Caco-2 (cell line): ENCODE data around the gene UTS2R. TPM values are rescaled to one million over a fixed set of nuclear protein-coding genes. Genes with fewer than 3 reads are reported as not detected.

Experiments used
- BruUV-seq: library from RNA; stranded (reverse); fragments of 400-500 nt; replicated peaks from 2 replicates; lab custom pipeline; 2021; lab: Mats Ljungman, UMichigan
- CTCF ChIA-PET: fragments of 300-600 bp; sonication (Branson Sonifier 250); formaldehyde crosslinking; loops from one replicate; lab custom pipeline; 2022; ENCODE audit warnings: antibody characterized with exemption; lab: Charles Lee
- POLR2A ChIA-PET: fragments of 300-600 bp; sonication (Branson Sonifier 250); formaldehyde crosslinking; loops from one replicate; lab custom pipeline; 2022; ENCODE audit warnings: antibody characterized with exemption; lab: Charles Lee
- DNase-seq, 2 experiments: peaks; one replicate each; pipeline versions ENCODE4 v3.0.0 to v3.0.0-alpha.2; 2020 to 2022
- H3K27me3 ChIP-seq: replicated peaks from 2 replicates; pipeline ENCODE4 v1.6.0; 2011; ENCODE audit warnings: low read length; ENCODE audit not compliant: control insufficient read depth, insufficient read depth
- H3K36me3 ChIP-seq: 2 replicates; pipeline ENCODE4 v1.5.1; 2011; ENCODE audit warnings: low read length; ENCODE audit not compliant: control insufficient read depth, insufficient read depth
- H3K4me1 ChIP-seq: fragments of 250-450 bp; sonication (Bioruptor Pico); 2 replicates; pipeline ENCODE4 v1.5.1; 2020; ENCODE audit warnings: mild to moderate bottlenecking
- H3K4me3 ChIP-seq: 2 replicates; pipeline ENCODE4 v1.5.1; 2011; ENCODE audit warnings: low read depth, mild to moderate bottlenecking, control low read depth, low read length
- H3K9me3 ChIP-seq: fragments of 250-450 bp; sonication (Bioruptor Pico); 2 replicates; pipeline ENCODE4 v1.5.1; 2020; ENCODE audit warnings: mild to moderate bottlenecking, moderate library complexity
- H3K27ac Mint-ChIP-seq: one replicate; pipeline ENCODE4 v1.8.0; 2022; ENCODE audit warnings: mixed read lengths; ENCODE audit not compliant: unreplicated experiment
- H3K27me3 Mint-ChIP-seq: one replicate; pipeline ENCODE4 v1.8.0; 2022; ENCODE audit warnings: mixed read lengths; ENCODE audit not compliant: insufficient read depth, unreplicated experiment
- H3K36me3 Mint-ChIP-seq: one replicate; pipeline ENCODE4 v1.8.0; 2022; ENCODE audit warnings: mild to moderate bottlenecking, mixed read lengths; ENCODE audit not compliant: insufficient read depth, unreplicated experiment
- H3K4me1 Mint-ChIP-seq: one replicate; pipeline ENCODE4 v1.8.0; 2022; ENCODE audit warnings: low read depth, mixed read lengths; ENCODE audit not compliant: unreplicated experiment
- H3K4me3 Mint-ChIP-seq: one replicate; pipeline ENCODE4 v1.8.0; 2022; ENCODE audit warnings: mild to moderate bottlenecking, moderate library complexity, mixed read lengths; ENCODE audit not compliant: unreplicated experiment
- H3K9me3 Mint-ChIP-seq: one replicate; pipeline ENCODE4 v1.8.0; 2022; ENCODE audit warnings: mixed read lengths; ENCODE audit not compliant: unreplicated experiment
- intact Hi-C: fragments of 100-400 bp; cut with micrococcal nuclease; formaldehyde crosslinking; loops from one replicate; pipeline ENCODE4 v1.10.0; 2022; ENCODE audit not compliant: unreplicated experiment
- total RNA-seq: library from RNA; stranded (reverse); gene quantifications from 2 replicates; pipeline ENCODE4 v1.2.3, GENCODE V29; 2022
- TF ChIP-seq, protein P1 (sequence below), 2 experiments: fragments of 200-600 bp in 1 of 2; IDR thresholded peaks; 1 replicate in 1 of 2; 2 replicates in 1 of 2; pipeline versions ENCODE4 v1.5.1 to v1.8.0; 2011 to 2022; ENCODE audit warnings: antibody characterized with exemption in 1 of 2, control low read depth in 1 of 2, inconsistent platforms in 1 of 2, low read depth in 1 of 2, low read length in 1 of 2, mild to moderate bottlenecking in 1 of 2, moderate library complexity in 1 of 2; ENCODE audit not compliant: insufficient read depth in 1 of 2, severe bottlenecking in 1 of 2, unreplicated experiment in 1 of 2

Gene UTS2R
- total RNA-seq, 1 experiment from 2014 or later: 0.66 TPM

DNA sequence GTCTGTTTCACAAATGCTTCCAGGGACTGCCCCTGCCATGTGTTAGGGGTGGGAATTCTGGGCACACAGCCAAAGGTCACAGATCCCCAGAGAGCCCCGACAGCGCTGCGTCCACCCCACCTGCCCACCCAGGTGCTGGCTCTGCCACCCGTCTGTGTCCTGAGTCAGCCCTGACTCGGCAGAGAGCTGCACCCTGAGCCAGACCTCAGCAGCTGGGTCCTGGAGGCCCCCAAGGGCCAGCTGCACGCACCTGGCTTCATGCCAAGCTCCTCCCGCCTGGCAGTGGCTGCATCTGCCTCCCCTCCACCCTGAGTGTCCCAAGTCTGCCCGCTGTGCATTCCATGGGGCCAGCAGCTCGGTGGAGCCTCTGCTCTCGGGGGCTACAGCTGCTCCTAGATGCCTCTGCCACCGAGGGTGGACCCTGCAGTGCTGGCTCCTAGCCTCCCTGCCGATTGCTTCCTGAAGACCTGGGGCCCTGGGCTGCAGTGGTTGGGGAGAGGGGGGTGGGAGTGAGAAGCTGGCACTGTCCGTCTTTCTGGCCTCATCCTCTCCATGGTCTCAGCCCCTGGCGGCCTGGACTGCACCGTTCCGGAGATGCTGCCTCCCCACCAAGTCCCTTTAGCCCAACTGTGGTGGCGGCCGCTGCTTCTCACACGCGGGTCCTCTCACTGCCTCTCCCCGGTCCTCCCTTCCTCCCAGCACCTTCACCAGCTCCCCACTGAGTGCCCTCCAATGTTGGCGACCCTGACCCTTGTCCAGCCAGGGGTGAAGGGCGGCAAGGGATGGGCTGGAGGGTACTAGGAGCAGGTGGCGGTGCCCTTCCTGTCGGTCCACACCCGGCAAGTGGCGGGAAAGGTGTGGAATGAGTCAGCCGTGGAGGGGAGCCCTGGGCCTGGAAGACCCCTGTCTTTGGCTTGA lies 41.0 kb upstream of the UTS2R start:
- no peaks in the 10 kb centered on the region for H3K9me3 Mint-ChIP-seq
- TF ChIP-seq, protein P1, sequence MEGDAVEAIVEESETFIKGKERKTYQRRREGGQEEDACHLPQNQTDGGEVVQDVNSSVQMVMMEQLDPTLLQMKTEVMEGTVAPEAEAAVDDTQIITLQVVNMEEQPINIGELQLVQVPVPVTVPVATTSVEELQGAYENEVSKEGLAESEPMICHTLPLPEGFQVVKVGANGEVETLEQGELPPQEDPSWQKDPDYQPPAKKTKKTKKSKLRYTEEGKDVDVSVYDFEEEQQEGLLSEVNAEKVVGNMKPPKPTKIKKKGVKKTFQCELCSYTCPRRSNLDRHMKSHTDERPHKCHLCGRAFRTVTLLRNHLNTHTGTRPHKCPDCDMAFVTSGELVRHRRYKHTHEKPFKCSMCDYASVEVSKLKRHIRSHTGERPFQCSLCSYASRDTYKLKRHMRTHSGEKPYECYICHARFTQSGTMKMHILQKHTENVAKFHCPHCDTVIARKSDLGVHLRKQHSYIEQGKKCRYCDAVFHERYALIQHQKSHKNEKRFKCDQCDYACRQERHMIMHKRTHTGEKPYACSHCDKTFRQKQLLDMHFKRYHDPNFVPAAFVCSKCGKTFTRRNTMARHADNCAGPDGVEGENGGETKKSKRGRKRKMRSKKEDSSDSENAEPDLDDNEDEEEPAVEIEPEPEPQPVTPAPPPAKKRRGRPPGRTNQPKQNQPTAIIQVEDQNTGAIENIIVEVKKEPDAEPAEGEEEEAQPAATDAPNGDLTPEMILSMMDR (IDR thresholded peaks at IDR 0.05; ENCODE audit: insufficient read depth in 1 of 2, low read depth in 1 of 2, low read length in 1 of 2, severe bottlenecking in 1 of 2, unreplicated experiment in 1 of 2): no peak
- Histone ChIP-seq H3K36me3 (no peaks in the 10 kb centered on the region), H3K4me1 (peaks cover 28% of the 10 kb centered on the region), H3K9me3 (no peaks in the 10 kb centered on the region), H3K4me3 (no peak overlapping the region), H3K27me3 (no peaks in the 10 kb centered on the region)
- no peak for DNase-seq
- intact Hi-C loops: no loop called here
- no peaks in the 10 kb centered on the region for H3K27me3 Mint-ChIP-seq
- peaks cover 6% of the 10 kb centered on the region for H3K4me1 Mint-ChIP-seq
- CTCF ChIA-PET: no interaction called here
- H3K36me3 Mint-ChIP-seq: peaks cover 10% of the 10 kb centered on the region
- POLR2A ChIA-PET: interaction anchor here (0.5 to 0.6 kb wide), 2 partner anchors 95 to 191 kb away, joined by 3 read pairs; no protein-coding TSS in a partner anchor
- no peak overlapping the region for H3K27ac Mint-ChIP-seq
- BruUV-seq: no TSS peak
- no peak overlapping the region for H3K4me3 Mint-ChIP-seq

DNA sequence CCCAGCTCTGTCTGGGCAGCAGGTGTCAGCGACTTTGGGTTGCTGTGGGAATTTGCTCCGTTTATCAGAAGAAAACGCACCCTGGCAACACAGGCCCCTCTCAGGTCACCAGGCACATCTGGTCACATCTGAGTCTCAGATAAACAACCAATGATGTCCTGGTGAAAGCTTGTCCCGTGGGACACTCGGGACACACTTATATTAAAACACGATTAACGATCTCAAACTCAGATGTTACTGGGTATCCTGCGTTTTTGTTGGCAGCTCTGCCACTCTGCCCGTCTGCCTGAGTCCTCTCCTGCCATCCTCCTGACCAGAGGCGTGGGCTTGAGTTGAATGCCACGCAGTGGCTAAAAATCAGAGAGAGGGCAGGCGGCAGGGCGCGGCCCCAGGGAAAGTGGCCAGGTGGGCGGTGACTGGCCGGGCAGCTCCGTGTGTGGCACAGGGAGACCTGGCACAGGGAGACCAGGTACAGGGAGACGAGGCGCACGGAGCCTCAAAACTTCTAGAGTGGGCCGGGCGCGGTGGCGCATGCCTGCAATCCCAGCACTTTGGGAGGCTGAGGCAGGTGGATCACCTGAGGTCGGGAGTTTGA lies 40.1 kb upstream of the UTS2R start:
- H3K9me3 Mint-ChIP-seq: no peaks in the 10 kb centered on the region
- intact Hi-C loops: no loop called here
- TF ChIP-seq, protein P1 (IDR thresholded peaks at IDR 0.05; ENCODE audit: insufficient read depth in 1 of 2, low read depth in 1 of 2, low read length in 1 of 2, severe bottlenecking in 1 of 2, unreplicated experiment in 1 of 2): no peak
- no peaks in the 10 kb centered on the region for H3K36me3 ChIP-seq
- ChIA-PET CTCF (no interaction called here), POLR2A (no interaction called here)
- peaks cover 7% of the 10 kb centered on the region for H3K36me3 Mint-ChIP-seq
- no peaks in the 10 kb centered on the region for H3K9me3 ChIP-seq
- BruUV-seq: no TSS peak
- H3K4me3 Mint-ChIP-seq: peak overlapping the region; percentile 70
- H3K4me1 ChIP-seq: peaks cover 25% of the 10 kb centered on the region
- H3K4me1 Mint-ChIP-seq: peaks cover 6% of the 10 kb centered on the region
- DNase-seq: no peak
- no peaks in the 10 kb centered on the region for H3K27me3 ChIP-seq
- peak overlapping the region; percentile 81 for H3K27ac Mint-ChIP-seq
- H3K4me3 ChIP-seq: no peak overlapping the region
- H3K27me3 Mint-ChIP-seq: no peaks in the 10 kb centered on the region

DNA sequence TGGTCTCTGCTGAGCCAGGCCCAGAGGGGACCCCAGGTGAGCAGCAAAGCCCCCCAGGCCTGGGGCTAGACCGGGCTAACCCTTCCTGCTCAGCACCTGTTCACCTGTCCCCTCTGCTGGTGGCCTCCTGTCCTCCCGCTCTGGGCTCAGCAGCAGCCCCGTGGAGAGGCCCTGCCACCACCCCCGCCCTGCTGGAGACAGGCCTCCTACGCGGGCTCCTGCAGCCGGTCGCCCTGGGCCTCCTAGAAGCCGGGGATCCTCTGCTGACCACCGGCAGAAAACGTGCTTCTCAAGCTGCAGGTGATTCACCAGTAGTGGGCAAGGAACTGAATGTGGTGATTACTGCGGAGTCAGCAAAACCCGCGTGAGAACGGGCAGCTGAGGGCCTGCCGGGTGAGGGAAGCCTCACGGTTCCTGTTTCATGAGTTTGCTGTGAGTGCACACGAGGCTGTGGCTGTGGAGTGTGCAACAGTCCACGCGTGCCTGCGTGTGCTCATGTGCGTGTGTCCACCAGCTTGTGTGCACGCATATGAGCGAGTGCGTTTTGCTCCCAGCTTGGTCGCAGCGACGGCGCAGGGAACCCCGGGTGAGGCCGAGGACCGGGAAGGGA lies 38.8 kb upstream of the UTS2R start:
- no peaks in the 10 kb centered on the region for H3K27me3 ChIP-seq
- BruUV-seq: no TSS peak

More for the DNA sequence above, 38.8 kb upstream of the UTS2R start:
- Histone ChIP-seq H3K36me3 (no peaks in the 10 kb centered on the region), H3K4me1 (peaks cover 25% of the 10 kb centered on the region), H3K4me3 (peak overlapping the region; percentile 36), H3K9me3 (no peaks in the 10 kb centered on the region)
- ChIA-PET POLR2A (interaction anchor here (0.6 kb wide), 1 partner anchor 76 kb away, joined by 3 read pairs; no protein-coding TSS in a partner anchor), CTCF (no interaction called here)
- peaks cover 6% of the 10 kb centered on the region for H3K4me1 Mint-ChIP-seq
- H3K27me3 Mint-ChIP-seq: no peaks in the 10 kb centered on the region
- peaks cover 5% of the 10 kb centered on the region for H3K36me3 Mint-ChIP-seq
- intact Hi-C loops: no loop called here
- peak overlapping the region; percentile 81 for H3K27ac Mint-ChIP-seq
- H3K4me3 Mint-ChIP-seq: peak overlapping the region; percentile 70
- H3K9me3 Mint-ChIP-seq: no peaks in the 10 kb centered on the region
- DNase-seq: peak in 1 of 2 experiments; percentile 56
- TF ChIP-seq, protein P1 (IDR thresholded peaks at IDR 0.05; ENCODE audit: insufficient read depth in 1 of 2, low read depth in 1 of 2, low read length in 1 of 2, severe bottlenecking in 1 of 2, unreplicated experiment in 1 of 2): no peak
